Liver (tissue), 3 donors: ENCODE results near the gene FMO3.

Experiments used
- EGR1 ChIP-seq, 2 donors: IDR thresholded peaks; 2 replicates each; pipeline ENCODE4 v1.6.1; 2016 to 2018; ENCODE audit warnings: antibody characterized with exemption in 2 of 2, low read depth in 2 of 2
- GABPA ChIP-seq, 2 donors: IDR thresholded peaks in 1 of 2; conservative IDR thresholded peaks in 1 of 2; 2 replicates each; pipeline ENCODE4 v1.6.1; 2016; ENCODE audit warnings: antibody characterized with exemption in 2 of 2, mild to moderate bottlenecking in 1 of 2, moderate library complexity in 1 of 2
- YY1 ChIP-seq: IDR thresholded peaks from 2 replicates; pipeline ENCODE4 v1.6.1; 2016; ENCODE audit warnings: antibody characterized with exemption, mild to moderate bottlenecking
- TF ChIP-seq, protein P1 (sequence below): fragments of 150-350 bp; IDR thresholded peaks from 2 replicates; pipeline ENCODE4 v1.5.1; 2017; ENCODE audit warnings: improper control_type of control experiment, low read depth, low read length; ENCODE audit not compliant: missing input control
- TF ChIP-seq, protein P2 (sequence below): IDR thresholded peaks from 2 replicates; pipeline ENCODE4 v1.6.1; 2016; ENCODE audit warnings: antibody characterized with exemption
- TF ChIP-seq, protein P3 (sequence below): IDR thresholded peaks from 2 replicates; pipeline ENCODE4 v1.6.1; 2016; ENCODE audit warnings: antibody characterized with exemption
- TF ChIP-seq, protein P4 (sequence below): IDR thresholded peaks from 2 replicates; pipeline ENCODE4 v1.6.1; 2016; ENCODE audit warnings: antibody characterized with exemption
- donor health status: healthy.
- donor health status: healthy.

DNA sequence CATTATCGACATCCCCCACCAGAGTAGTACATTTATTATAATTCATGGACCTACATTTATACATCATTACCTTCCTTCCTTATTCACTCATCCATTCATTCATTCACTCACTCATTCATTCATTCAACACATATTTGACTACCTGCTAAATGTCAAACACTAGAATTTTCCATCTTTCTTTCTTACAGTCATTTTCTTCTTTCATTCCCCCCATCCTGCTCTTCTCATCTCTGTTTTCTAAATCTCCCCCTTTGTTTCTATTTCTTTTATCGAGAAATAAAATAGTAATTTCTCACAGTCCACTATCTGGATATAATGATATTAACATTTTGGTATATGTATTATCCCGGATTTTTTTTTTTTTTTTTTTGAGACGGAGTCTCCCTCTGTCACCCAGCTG is 27.8 kb upstream of the FMO3 start:
- TF ChIP-seq, protein P1, sequence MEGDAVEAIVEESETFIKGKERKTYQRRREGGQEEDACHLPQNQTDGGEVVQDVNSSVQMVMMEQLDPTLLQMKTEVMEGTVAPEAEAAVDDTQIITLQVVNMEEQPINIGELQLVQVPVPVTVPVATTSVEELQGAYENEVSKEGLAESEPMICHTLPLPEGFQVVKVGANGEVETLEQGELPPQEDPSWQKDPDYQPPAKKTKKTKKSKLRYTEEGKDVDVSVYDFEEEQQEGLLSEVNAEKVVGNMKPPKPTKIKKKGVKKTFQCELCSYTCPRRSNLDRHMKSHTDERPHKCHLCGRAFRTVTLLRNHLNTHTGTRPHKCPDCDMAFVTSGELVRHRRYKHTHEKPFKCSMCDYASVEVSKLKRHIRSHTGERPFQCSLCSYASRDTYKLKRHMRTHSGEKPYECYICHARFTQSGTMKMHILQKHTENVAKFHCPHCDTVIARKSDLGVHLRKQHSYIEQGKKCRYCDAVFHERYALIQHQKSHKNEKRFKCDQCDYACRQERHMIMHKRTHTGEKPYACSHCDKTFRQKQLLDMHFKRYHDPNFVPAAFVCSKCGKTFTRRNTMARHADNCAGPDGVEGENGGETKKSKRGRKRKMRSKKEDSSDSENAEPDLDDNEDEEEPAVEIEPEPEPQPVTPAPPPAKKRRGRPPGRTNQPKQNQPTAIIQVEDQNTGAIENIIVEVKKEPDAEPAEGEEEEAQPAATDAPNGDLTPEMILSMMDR = no peak
- TF ChIP-seq, protein P2, sequence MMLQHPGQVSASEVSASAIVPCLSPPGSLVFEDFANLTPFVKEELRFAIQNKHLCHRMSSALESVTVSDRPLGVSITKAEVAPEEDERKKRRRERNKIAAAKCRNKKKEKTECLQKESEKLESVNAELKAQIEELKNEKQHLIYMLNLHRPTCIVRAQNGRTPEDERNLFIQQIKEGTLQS = no peak
- no peak for TF ChIP-seq YY1
- no peak for TF ChIP-seq GABPA (IDR thresholded peaks at IDR 0.05 in 1 of 2, conservative IDR thresholded peaks at IDR 0.05 in 1 of 2)
- TF ChIP-seq, protein P3, sequence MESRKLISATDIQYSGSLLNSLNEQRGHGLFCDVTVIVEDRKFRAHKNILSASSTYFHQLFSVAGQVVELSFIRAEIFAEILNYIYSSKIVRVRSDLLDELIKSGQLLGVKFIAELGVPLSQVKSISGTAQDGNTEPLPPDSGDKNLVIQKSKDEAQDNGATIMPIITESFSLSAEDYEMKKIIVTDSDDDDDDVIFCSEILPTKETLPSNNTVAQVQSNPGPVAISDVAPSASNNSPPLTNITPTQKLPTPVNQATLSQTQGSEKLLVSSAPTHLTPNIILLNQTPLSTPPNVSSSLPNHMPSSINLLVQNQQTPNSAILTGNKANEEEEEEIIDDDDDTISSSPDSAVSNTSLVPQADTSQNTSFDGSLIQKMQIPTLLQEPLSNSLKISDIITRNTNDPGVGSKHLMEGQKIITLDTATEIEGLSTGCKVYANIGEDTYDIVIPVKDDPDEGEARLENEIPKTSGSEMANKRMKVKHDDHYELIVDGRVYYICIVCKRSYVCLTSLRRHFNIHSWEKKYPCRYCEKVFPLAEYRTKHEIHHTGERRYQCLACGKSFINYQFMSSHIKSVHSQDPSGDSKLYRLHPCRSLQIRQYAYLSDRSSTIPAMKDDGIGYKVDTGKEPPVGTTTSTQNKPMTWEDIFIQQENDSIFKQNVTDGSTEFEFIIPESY = no peak
- TF ChIP-seq EGR1 (IDR thresholded peaks at IDR 0.05; ENCODE audit: low read depth in 2 of 2) = no peak
- TF ChIP-seq, protein P4, sequence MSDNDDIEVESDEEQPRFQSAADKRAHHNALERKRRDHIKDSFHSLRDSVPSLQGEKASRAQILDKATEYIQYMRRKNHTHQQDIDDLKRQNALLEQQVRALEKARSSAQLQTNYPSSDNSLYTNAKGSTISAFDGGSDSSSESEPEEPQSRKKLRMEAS = no peak
